HG02588 (cell line): ENCODE data around the gene LYAR.

Source experiments
- ATAC-seq: cut with Tn5 transposase; IDR thresholded peaks from one replicate; pipeline ENCODE4 v1.9.1; 2021; ENCODE audit warnings: mild to moderate bottlenecking, moderate library complexity; ENCODE audit not compliant: unreplicated experiment

LYAR gene, protein sequence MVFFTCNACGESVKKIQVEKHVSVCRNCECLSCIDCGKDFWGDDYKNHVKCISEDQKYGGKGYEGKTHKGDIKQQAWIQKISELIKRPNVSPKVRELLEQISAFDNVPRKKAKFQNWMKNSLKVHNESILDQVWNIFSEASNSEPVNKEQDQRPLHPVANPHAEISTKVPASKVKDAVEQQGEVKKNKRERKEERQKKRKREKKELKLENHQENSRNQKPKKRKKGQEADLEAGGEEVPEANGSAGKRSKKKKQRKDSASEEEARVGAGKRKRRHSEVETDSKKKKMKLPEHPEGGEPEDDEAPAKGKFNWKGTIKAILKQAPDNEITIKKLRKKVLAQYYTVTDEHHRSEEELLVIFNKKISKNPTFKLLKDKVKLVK

DNA sequence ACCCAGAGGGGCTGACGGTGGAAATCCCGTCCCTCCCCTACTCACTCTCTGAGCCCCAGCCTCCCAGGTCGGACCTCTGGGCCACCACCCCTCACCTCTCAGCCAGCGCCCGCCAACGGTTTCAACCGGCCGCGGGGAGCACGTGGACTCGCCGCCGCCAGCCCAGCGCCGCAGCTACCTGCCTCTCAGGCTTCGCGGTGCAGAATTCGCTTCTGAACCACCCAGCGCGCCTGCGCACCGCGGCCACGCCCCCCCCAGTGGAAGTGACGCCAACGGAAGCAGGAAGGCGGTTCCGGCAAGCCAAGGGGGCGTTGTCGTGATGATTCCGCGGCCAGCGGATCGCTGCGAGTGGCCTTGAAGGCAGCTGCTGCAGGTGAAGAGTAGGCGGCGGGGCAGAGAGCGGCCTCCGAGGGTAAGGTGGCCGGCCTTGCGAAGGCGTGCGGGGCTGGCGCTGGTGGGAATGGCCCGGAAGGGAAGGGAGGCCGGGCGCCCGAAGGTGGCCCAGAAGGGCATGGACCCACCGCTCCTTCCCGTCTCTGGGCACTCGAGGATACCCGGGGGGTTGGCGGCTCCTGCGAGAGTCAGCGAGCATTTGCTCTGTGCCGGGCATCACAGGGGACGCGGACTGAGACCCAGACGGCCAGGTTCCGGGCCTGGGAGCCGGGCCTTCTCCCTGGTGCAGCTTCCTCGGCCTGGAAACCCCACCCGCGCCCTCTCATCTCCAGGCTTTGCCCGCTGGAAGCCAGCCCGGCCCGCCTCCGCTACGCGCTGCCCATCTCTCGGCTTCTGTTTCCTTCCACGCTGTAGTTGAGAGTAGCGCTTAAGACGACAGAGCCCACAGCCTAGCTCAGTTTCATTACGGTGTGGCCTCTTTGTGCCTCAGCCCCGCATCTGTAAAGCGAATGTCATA lies at the start of gene LYAR, which contains the start of gene ZBTB49:
LYAR (minus strand) TSS at position 214 of the 910 bp plus-strand sequence. CDS start 6,412 bp downstream, outside the sequence.
ZBTB49 (plus strand) TSS at position 311 of the 910 bp plus-strand sequence. CDS start 9,695 bp downstream, outside the sequence.
- peak; percentile 94 for ATAC-seq

DNA sequence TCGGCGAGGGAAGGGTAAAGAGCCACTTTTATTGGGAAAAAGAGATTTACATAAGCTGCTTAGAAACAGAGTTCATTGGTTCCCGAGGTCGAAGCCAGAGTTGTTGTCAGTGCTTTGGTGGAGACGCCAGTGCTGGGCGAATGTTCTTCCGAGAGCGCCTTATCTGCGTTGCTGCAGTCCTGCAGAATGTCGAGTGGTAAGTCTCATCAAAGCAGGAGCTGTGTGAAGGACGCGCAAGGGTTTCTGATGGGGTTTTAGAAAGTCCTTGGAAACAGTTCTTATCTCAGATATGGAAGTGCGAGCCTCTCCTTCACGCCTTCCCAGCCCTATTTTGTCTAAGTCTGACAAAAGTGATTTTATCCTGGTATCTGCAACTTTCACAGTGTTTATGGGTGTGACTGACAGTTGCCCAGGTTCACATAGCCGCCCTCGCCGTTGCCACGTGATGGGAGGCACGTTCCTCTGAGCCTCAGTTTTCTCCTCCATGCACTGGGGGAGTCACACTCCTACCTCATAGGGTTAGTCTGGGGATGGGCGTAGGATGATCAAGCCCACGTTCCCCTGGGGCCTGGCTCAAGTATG lies 49.6 kb upstream of the LYAR start:
- ATAC-seq, result no peak

DNA sequence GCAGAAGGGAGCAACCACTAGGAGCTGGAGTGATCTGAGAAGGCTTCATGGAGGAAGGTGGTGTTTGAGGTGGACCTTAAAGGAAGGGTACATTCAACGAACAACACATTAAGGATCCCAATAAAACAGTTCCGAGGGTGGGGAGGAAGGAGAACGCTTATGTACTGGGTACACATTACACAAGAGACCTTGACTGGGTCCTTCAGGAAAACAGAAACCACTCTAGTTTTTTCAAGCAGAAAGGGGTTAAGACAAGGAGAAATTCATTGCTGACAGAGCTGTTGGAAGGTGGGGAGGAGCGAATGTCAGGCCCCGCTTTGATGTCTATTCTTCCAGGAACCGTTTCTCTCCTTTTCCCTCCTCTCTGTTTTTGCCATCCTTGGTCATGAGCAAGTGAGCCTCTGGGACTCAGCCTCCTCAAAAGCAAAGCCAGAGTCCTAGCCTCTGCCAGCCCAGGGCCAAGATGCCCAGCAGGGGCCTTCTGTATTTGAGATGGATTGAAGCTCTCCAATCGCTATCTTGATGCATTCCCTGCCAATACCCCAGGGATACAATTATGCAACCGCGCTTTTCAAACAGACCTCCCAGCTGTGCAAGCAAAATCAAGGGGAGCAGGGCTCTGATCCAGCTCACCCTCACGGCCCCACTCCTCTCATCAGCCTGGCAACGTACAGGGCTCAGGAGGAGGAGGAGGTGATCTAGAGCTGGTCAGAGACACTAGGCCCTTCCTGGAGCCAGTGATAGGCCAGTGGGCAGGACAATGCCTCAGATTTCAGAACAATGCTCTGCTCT lies 48.5 kb upstream of the LYAR start:
- no peak for ATAC-seq

DNA sequence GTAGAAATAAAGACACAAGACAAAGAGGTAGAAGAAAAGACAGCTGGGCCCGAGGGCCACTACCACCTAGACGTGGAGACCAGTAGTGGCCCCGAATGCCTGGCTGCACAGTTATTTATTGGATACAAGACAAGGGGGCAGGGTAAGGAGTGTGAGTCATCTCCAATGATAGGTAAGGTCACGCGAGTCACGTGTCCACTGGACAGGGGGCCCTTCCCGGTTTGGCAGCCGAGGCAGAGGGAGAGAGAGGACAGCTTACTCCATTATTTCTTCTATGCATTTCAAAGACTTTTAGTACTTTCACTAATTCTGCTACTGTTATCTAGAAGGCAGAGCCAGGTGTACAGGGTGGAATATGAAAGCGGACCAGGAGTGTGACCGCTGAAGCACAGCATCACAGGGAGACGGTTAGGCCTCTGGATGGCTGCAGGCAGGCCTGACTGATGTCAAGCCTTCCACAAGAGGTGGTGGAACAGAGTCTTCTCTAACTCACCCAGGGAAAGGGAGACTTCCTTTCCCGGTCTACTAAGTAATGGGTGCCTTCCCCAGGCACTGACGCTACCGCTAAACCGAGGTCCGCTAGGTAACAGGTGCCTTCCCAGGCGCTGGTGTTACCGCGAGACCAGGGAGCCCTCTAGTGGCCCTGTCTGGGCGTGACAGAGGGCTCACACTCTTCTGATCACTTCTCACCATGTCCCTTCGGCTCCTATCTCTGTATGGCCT lies 45.0 kb upstream of the LYAR start:
- peak; percentile 67 for ATAC-seq

DNA sequence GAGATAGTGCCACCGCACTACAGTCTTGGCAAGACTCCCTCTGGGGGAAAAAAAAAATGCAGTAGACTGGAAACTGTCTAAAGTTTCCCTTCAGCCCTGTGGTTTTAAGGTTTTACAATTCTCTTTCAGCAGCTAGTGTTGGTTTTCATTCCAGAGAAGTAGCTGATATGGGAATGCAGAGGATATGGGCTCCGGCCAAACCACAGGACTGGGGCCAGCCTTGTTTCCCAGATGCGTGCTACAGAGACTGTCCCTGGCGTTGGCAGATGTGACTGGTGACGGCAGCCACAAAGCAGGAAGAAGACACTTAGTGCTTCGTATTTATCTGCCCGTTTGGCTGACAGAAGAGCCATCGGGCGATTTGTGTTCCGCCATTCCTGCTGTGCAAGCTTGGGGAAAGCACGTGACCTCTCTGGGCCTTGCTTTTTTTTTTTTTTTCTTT lies 43.3 kb upstream of the LYAR start:
- no peak for ATAC-seq

DNA sequence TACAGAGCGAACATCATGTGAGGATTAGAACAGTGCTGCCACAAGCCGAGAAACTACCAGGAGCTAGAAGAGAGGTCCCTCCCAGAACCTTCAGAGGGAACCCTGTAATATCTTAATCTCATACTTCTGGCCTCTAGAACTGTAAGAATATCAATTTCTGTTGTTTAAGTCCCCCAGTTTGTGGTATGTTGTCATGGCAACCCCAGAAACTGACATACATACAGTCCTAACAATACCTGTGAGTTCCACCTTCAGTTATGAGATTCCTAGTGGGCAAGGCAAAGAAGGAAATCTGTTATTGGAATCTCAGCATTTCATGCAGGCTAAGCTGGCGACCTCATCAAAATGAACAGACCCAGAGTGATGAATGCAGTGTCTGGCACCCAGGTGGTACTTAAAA lies 42.6 kb upstream of the LYAR start:
- ATAC-seq, result no peak

DNA sequence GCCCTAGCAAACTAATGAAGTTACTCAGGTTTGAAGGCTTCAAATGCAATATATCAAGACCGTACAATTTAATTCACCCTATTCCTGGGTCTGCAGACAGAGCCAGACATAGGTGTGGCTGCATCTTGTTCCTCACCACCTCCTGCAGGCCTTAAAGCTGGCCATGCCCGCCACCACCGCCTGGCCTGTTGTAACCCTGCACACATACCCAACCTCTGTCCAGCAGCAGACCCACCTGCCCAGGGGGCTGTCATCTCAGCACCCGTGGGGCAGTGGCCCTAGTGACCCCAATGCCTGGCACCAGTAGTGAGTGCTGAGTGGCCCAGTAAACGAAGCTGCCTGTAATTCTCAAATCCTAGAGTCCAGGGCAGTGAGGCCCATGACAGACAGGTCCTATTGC lies 40.8 kb upstream of the LYAR start:
- ATAC-seq, result no peak

DNA sequence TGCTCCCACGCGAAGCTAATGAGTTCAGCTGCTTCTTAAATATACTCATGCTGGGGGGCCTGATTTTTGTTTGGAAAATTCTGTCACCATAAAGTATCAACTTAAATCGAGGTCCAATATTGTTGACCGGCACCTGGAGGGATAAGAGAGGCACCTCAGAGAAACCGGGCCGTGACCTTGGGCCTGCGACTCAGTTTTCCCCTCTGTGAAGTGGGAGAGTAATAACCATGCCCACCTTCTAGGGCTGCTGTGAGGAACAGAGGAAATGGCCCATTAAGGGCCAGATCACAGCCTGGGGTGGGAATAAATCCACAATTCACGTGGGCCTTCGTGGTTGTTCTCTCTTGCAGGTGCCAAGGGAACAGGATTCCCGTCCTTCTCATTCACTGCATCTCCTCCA lies 39.5 kb upstream of the LYAR start:
- ATAC-seq, result no peak

DNA sequence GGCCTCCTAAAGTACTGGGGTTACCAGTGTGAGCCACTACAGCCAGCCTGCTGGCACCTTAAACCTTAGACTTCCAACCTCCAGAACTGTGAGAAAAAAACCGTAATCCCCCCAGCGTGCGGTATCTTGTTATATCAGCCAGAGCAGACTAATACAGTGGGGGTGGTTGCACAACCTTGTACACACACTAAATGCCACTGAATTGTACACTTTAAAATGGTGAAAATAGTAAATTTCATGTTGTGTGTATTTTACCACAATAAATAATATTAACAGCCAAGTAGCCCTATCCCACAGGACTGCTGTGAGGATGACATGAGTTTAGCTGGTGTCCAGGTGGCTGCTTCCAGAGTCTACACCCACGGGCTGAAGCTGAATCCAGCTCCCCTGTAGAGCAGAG lies 38.9 kb upstream of the LYAR start:
- no peak for ATAC-seq

DNA sequence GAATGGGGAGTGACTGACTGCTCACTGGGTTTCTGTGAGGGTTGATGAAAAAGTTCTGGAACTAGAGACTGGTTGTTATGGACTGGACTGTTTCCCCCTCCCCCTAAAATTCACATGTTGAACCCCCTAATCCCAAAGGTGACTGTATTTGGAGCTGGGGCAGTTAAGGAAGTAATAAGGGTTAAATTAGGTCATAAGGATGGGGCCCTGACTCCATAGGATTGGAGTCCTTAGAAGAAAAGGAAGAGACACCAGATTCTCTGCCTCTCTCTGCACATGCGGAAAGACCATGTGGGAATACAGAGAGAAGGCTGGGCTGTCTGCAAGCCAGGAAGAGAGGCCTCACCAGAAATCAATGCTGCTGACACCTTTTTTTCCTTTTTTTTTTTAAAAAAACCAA lies 38.3 kb upstream of the LYAR start:
- no peak for ATAC-seq

DNA sequence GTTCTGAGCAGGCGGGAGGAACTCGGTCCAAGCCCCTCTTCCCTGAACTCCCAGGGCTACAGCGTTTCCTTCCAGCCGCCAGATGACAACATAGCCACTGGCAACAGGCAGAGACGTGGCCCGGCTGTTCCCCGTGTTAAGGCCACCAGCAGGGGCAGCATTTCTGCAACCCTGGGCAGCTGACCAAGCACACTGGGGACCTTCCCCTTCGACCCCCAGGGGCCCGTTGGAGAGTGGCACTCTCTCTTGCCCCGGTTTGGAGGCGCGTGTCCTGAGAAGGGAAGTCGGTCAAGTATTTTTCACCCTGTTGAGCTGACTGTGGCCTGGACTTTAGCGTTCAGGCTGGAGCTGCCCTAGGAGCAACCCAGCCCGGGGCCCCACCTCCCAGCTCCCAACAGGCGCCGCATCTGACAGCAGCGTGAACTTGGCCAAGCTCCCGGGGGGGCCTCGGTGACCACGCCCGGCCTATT lies 37.7 kb upstream of the LYAR start:
- no peak for ATAC-seq

DNA sequence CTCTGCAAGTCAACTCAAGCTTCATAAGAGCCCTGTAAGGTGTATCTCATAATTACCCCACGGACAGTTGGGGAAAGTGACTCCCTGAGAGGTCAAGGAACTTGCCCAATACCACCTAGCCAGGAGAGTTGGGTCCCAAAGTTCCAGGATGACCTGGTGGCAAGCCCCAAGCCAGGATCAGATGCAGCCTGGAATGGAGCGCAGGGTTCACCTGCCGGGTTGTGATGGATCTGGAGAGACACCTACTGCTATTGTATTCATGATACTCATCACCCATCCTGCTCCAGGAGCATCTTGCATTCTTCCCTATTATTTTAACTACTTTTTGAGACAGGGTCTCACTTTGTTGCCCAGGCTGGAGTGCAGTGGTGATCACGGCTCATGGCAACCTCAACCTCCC lies 36.2 kb upstream of the LYAR start:
- ATAC-seq, result no peak

DNA sequence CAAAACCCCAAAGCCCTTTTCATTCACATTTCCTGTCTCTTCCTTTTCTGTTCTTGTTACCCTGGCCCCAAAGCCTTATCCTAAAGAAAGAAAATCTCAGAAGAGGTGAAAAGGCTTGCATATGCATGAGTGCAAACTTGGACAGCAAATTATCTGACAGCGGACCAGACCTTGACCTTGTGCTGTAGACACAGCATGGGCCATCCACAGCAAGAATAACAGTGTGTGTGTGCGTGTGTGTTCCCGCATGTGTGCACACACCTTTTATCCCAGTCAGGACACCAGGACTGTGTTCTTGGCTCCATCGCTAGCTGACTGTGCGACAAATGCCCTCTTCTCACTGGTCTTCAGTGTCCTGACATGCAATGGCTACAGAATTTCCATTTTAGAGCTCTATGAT lies 35.4 kb upstream of the LYAR start:
- ATAC-seq, result no peak

DNA sequence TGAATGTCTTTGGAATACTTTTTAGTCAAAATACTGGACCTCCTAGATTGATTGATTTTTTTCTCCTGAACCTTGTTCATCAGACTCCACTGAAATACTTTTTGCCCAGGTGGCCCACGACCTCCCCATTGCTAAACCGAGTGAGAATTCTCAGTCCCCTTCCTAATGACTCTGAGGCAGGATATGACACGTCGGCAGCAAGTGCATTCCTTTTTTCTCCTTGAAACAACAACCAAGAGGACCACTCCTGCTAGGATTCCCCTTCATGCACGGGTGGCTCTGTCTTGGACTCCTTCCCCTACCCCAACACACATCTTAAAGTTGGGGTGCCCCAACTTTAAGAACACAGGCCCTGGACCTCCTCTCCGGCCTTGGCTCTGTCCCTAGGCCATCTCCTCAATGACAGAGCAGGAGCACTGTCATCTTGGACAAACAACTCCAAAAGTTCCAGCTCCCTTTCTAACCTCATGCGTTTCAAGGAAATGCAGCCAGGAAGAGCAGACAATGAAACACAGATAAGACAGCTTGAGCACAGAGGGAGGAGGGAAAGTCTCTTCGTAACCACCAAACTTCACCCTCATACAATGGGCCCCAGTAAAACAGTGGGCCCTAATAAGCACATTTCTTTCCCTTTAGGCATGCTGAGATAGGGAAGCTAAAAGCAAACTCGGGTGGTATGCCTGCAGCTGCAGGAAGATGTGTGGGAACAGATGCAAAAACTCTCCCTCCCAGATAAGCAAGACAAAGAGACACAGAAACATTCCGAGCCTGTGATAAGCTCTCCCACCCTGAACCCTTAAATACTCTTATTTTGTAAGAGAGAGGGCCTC lies 34.0 kb upstream of the LYAR start:
- no peak for ATAC-seq

DNA sequence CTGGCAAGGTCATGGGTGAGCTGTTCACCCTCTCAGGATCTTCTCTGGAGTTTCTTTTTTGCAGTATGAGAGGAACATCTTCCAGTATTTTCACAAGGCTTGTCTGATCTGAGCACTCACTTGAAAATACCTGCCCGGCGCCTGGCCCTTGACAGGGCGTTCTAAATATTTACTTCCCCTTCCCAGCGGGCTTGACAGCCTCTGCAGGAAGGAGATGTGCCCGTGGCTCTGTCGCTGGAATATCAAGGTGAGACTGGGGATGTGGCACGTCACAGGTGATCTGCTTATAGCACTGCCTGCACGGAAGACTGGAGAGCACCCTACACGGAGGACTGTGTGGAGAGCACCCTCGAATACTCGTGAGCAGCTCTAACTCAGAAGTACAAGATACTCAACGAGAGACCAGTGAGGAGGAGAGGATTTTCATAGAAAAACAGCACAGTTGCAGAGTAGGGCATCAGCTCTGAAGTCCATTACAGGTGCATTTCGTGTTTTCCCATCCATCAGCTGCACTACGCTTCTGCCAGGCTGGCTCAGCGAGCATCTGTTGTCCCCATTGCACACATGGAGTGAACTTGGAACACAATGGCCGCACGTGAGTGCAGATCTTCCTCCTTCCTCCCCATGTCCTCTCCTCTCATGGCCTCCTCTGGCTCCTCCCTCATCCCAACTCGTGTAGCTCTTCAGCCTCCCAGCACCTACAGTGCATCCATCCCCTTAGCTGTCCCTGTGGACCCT lies 32.2 kb upstream of the LYAR start:
- ATAC-seq, result no peak

DNA sequence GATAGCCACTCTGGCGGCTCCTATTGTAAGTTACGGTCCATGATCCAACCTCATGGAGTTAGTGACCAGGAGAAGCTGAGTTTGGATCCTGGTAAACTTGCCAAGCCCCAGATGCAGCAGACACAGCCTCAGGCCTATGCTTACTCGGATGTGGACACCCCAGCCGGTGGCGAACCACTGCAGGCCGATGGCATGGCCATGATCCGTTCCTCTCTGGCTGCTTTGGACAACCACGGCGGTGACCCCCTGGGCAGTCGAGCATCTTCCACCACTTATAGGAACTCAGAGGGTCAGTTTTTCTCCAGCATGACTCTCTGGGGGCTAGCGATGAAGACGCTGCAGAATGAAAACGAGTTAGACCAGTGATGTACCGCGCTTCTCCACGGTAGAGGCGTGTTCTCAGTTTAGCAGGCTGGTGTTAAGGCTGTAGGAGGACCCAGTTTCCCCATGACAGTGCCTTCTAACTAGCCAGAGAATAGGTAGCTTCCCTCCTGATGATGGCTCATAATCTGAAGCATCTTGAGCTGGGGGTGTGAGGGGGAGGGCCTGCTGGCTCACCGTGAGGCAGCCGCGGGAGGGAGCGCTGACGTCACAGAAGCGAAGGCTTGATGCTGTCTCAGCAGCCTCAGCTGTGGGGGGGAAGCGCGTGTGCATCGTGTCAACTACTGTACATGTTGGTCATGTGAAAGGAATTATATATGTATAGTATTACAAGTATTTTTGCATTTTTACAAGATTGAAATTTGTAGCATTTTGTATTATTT lies 31.2 kb upstream of the LYAR start:
- no peak for ATAC-seq

DNA sequence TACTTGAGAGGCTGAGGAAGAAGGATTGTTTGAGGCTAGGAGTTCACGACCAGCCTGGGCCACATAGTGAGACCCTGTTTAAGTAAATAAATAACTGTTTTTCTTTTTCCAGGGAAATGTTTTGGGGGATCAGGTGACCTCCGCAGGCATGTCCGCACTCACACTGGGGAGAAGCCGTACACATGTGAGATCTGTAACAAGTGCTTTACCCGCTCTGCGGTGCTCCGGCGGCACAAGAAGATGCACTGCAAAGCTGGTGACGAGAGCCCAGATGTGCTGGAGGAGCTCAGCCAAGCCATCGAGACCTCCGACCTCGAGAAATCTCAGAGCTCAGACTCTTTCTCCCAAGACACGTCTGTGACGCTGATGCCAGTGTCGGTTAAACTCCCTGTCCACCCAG lies 30.6 kb upstream of the LYAR start:
- no peak for ATAC-seq
